LNCaP clone FGC (cell line): ENCODE data around the gene LOXHD1.

Experiments
- DNase-seq: peaks from one replicate; pipeline ENCODE4 v3.0.0-alpha.2; 2011; ENCODE audit warnings: low read depth
- H3K4me3 ChIP-seq: 2 replicates; pipeline ENCODE4 v1.5.1; 2011; ENCODE audit warnings: mild to moderate bottlenecking, low read depth, low read length, control low read depth
- CTCF ChIP-seq: IDR thresholded peaks from 2 replicates; pipeline ENCODE4 v1.5.1; 2012; ENCODE audit warnings: mild to moderate bottlenecking; ENCODE audit not compliant: control insufficient read depth, insufficient read depth; ENCODE audit errors: extremely low read depth

LOXHD1 gene

DNA sequence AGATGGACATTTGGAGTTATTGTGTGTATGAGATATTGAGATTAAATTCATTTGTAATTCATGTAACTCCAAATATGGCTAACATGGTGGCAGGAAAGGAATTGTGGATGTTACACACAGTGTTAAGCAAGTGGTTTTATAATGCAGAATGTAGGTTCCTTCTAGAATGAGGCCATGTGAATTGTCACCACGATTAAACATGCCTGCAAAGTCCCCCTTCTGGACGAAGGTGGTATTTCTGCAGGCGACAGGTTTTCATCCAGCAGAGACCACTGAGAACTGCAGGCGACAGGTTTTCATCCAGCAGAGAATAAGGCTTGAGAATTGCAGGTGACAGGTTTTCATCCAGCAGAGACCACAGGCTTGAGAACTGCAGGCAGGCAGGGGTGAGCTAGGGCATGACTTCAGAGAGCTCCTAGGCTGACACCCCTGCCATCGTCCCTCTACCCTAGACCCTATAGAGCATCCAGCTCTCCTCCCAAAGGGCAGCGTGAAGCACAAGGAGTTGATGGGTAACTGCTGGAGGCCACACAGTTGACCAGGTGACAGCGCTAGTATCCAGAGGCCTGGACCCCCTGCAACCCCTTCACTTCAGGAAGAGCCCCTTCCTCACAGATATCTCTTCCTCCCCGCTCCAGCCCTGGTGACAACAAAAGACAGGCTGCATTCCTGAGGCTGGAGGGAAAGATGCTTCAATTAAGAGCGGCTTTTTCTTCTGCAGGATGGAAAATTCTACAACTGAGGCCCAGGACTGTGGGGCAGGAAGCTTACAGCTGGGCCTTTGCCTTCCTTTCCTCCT lies 175.8 kb downstream of the LOXHD1 start:
- DNase-seq, result no peak
- peak; percentile 58 for TF ChIP-seq CTCF
- no peak overlapping the region for H3K4me3 ChIP-seq

- no peak for DNase-seq
- H3K4me3 ChIP-seq, result no peak overlapping the region
- no peak for TF ChIP-seq CTCF
Observed at GRCh38 chr18:46480226-46480625, 176.8 kb downstream of the LOXHD1 start.

- H3K4me3 ChIP-seq, result no peak overlapping the region
- TF ChIP-seq CTCF, result no peak
- no peak for DNase-seq
Observed at GRCh38 chr18:46478796-46479195, 178.2 kb downstream of the LOXHD1 start.

- TF ChIP-seq CTCF, result no peak
- no peak for DNase-seq
- no peak overlapping the region for H3K4me3 ChIP-seq
Observed at GRCh38 chr18:46477425-46478011, 179.5 kb downstream of the LOXHD1 start.

DNA sequence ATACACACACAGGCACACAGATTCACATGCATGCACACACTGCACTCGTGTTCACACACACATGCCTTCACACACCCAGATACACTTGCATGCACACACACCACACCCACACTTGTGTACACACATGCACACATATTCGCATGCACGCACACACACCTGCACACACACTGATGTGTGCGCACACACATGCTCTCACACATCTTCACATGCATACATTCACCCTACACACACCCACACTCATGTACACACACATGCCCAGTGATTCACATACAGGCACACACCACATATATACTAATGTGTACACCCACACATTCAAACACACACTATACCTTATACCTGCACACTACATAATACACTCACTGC lies 181.6 kb downstream of the LOXHD1 start:
- no peak overlapping the region for H3K4me3 ChIP-seq
- DNase-seq, result no peak
- TF ChIP-seq CTCF, result no peak

DNA sequence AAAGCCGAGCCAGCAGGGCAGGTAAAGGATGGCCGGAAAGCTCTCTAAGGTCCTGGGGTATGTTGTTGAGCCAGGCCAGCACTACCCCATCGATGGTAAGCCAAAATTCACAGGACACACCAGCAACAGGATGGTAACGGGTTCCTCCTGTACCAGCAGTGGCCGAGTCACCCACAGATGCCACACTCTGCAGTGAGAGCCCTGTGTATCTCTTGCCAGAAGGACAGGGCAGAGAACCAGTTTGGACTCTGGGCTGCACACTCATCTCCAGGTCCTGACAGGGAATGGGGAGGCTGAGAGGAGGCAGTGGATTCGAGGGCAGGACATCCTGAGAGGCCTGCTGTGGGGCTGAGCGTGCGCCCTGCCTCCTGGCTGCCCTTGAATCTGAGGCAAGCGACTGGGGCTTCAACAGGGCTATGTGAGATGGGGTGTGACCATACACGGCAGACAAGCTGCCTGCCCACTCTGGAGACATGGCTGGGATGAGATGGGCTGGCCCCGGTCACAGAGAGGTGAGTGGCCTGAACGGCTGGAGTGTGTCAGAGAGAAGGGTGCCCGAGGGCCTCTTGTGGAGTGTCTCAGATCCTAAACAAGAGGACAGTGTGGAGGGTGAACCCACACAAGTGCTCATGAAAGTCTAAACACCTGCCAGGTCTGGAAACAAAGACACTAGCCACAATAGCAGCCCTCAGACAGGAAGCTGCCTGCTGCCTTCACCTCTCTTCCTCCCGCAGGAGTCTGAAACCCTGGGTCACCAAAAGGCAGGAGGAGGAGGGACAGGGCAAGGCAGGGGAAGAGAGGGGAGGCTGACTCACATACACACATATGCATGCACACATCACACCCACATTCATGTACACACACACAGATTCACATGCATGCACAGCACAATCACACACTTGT lies 182.3 kb downstream of the LOXHD1 start:
- DNase-seq, result no peak
- H3K4me3 ChIP-seq, result no peak overlapping the region
- no peak for TF ChIP-seq CTCF
